GM12878 (cell line): ENCODE measurements around the gene ADAMTS13. TPM values are rescaled to one million over a fixed set of nuclear protein-coding genes. Genes with fewer than 3 reads are reported as not detected.
A peak's percentile ranks its signal among the peaks of the same experiment; 100 is the strongest.

Experiments used
- BACH1 ChIP-seq: fragments of 450-650 bp; IDR thresholded peaks from 2 replicates; pipeline ENCODE4 v1.6.1; 2017; ENCODE audit warnings: mild to moderate bottlenecking, borderline replicate concordance
- BMI1 ChIP-seq: fragments of 450-650 bp; IDR thresholded peaks from 2 replicates; pipeline ENCODE4 v1.6.1; 2016; ENCODE audit warnings: mild to moderate bottlenecking, moderate library complexity, borderline replicate concordance
- BRCA1 ChIP-seq: IDR thresholded peaks from 2 replicates; pipeline ENCODE4 v1.6.1; 2011; ENCODE audit warnings: low read depth, low read length, improper control_type of control experiment
- CHD2 ChIP-seq: IDR thresholded peaks from 2 replicates; pipeline ENCODE4 v1.6.1; 2011; ENCODE audit warnings: low read depth, low read length, improper control_type of control experiment, borderline replicate concordance
- CREM ChIP-seq: IDR thresholded peaks from 2 replicates; pipeline ENCODE4 v1.6.1; 2014; ENCODE audit warnings: antibody characterized with exemption, low read depth
- DPF2 ChIP-seq: fragments of 450-650 bp; IDR thresholded peaks from 2 replicates; pipeline ENCODE4 v1.6.1; 2017; ENCODE audit warnings: mild to moderate bottlenecking
- IKZF2 ChIP-seq, 2 experiments: fragments of 450-650 bp; IDR thresholded peaks; 2 replicates each; pipeline ENCODE4 v1.6.1; 2017; ENCODE audit warnings: mild to moderate bottlenecking in 2 of 2, moderate library complexity in 2 of 2
- MEF2A ChIP-seq: IDR thresholded peaks from 2 replicates; pipeline ENCODE4 v1.6.1; 2011; ENCODE audit warnings: low read depth, mild to moderate bottlenecking, low read length, moderate library complexity; ENCODE audit not compliant: insufficient read depth
- MEF2B ChIP-seq: fragments of 450-650 bp; IDR thresholded peaks from 2 replicates; pipeline ENCODE4 v1.6.1; 2018; ENCODE audit warnings: mild to moderate bottlenecking, moderate library complexity; ENCODE audit not compliant: partially characterized antibody, poor library complexity, severe bottlenecking
- MTA3 ChIP-seq: IDR thresholded peaks from 2 replicates; pipeline ENCODE4 v1.6.1; 2012; ENCODE audit warnings: low read length, inconsistent platforms, borderline replicate concordance
- MYC ChIP-seq: IDR thresholded peaks from 2 replicates; pipeline ENCODE4 v1.6.1; 2011; ENCODE audit warnings: mild to moderate bottlenecking, low read length, moderate library complexity, inconsistent platforms; ENCODE audit not compliant: insufficient read depth, insufficient replicate concordance, insufficient read length, severe bottlenecking
- NBN ChIP-seq: fragments of 450-650 bp; IDR thresholded peaks from 2 replicates; pipeline ENCODE4 v1.6.1; 2016
- NFYB ChIP-seq: IDR thresholded peaks from 2 replicates; pipeline ENCODE4 v1.6.1; 2011; ENCODE audit warnings: low read depth, mild to moderate bottlenecking, low read length, improper control_type of control experiment, moderate library complexity; ENCODE audit not compliant: insufficient read depth
- NR2C2 ChIP-seq: IDR thresholded peaks from 2 replicates; pipeline ENCODE4 v1.6.1; 2011; ENCODE audit warnings: borderline replicate concordance, low read depth; ENCODE audit not compliant: control insufficient read depth, insufficient read length
- NR2F1 ChIP-seq: fragments of 450-650 bp; conservative IDR thresholded peaks from 2 replicates; pipeline ENCODE4 v1.6.1; 2017; ENCODE audit warnings: mild to moderate bottlenecking
- SIX5 ChIP-seq: IDR thresholded peaks from 2 replicates; pipeline ENCODE4 v1.6.1; 2011; ENCODE audit warnings: mild to moderate bottlenecking, low read depth, low read length, moderate library complexity; ENCODE audit not compliant: severe bottlenecking
- SMAD5 ChIP-seq: IDR thresholded peaks from 2 replicates; pipeline ENCODE4 v1.6.1; 2016; ENCODE audit warnings: antibody characterized with exemption, low read depth
- SMARCA5 ChIP-seq: fragments of 450-650 bp; IDR thresholded peaks from 2 replicates; pipeline ENCODE4 v1.6.1; 2017; ENCODE audit warnings: mild to moderate bottlenecking
- SREBF2 ChIP-seq: IDR thresholded peaks from 2 replicates; pipeline ENCODE4 v1.6.1; 2012; ENCODE audit warnings: mild to moderate bottlenecking, low read length
- STAT3 ChIP-seq: IDR thresholded peaks from 2 replicates; pipeline ENCODE4 v1.6.1; 2011; ENCODE audit warnings: low read depth, low read length, improper control_type of control experiment
- ZBED1 ChIP-seq: IDR thresholded peaks from 2 replicates; pipeline ENCODE4 v1.6.1; 2016; ENCODE audit warnings: borderline replicate concordance
- ZNF217 ChIP-seq: fragments of 450-650 bp; IDR thresholded peaks from 2 replicates; pipeline ENCODE4 v1.6.1; 2017; ENCODE audit warnings: antibody characterized with exemption, mild to moderate bottlenecking
- ZNF24 ChIP-seq: fragments of 450-650 bp; IDR thresholded peaks from 2 replicates; pipeline ENCODE4 v1.6.1; 2017; ENCODE audit warnings: antibody characterized with exemption, mild to moderate bottlenecking
- ZSCAN29 ChIP-seq: fragments of 450-650 bp; IDR thresholded peaks from 2 replicates; pipeline ENCODE4 v1.6.1; 2017; ENCODE audit warnings: mild to moderate bottlenecking, moderate library complexity
- polyA plus RNA-seq, 11 experiments: library from polyadenylated mRNA; depleted of rRNA in 4 of 11; unstranded in 6 of 11; stranded (reverse) in 5 of 11; fragments of >200 nt; fragmentation: Nextera tagmentation in 4 of 11; fragmentation: Illumina TruSeq in 1 of 11; extraction: Ambion mirVana in 4 of 11; extraction: Trizol in 1 of 11; gene quantifications; 1 replicate in 1 of 11; 2 replicates in 10 of 11; pipeline versions ENCODE4 v1.2.1 to v1.2.3, GENCODE V29; 2011 to 2016; ENCODE audit warnings: inconsistent platforms in 2 of 11, missing spikeins in 2 of 11, low read depth in 1 of 11
- total RNA-seq, 4 experiments: library from RNA; depleted of rRNA in 3 of 4; stranded (reverse); fragments of >200 nt in 3 of 4; fragmentation: Illumina TruSeq in 1 of 4; extraction: Trizol in 1 of 4; gene quantifications; 2 replicates each; pipeline versions ENCODE4 v1.2.1 to v1.2.3, GENCODE V29; 2013 to 2021
- TF ChIP-seq, protein P1 (sequence below): fragments of 450-650 bp; IDR thresholded peaks from 2 replicates; pipeline ENCODE4 v1.6.1; 2016; ENCODE audit warnings: mild to moderate bottlenecking
- TF ChIP-seq, protein P2 (sequence below): IDR thresholded peaks from 2 replicates; pipeline ENCODE4 v1.6.1; 2011; ENCODE audit warnings: borderline replicate concordance, low read depth, mild to moderate bottlenecking, moderate library complexity, mixed read lengths, low read length; ENCODE audit not compliant: insufficient read depth; ENCODE audit errors: extremely low read length
- TF ChIP-seq, protein P3 (sequence below): IDR thresholded peaks from 2 replicates; pipeline ENCODE4 v1.6.1; 2012; ENCODE audit warnings: mild to moderate bottlenecking, low read depth, low read length

ADAMTS13 gene
- total and polyA plus RNA-seq, 10 of the 15 experiments (the other 5 are each of a cell fraction or from before 2014, with no cell fraction given) = 0.08 to 2.4 (median 0.28) TPM

DNA sequence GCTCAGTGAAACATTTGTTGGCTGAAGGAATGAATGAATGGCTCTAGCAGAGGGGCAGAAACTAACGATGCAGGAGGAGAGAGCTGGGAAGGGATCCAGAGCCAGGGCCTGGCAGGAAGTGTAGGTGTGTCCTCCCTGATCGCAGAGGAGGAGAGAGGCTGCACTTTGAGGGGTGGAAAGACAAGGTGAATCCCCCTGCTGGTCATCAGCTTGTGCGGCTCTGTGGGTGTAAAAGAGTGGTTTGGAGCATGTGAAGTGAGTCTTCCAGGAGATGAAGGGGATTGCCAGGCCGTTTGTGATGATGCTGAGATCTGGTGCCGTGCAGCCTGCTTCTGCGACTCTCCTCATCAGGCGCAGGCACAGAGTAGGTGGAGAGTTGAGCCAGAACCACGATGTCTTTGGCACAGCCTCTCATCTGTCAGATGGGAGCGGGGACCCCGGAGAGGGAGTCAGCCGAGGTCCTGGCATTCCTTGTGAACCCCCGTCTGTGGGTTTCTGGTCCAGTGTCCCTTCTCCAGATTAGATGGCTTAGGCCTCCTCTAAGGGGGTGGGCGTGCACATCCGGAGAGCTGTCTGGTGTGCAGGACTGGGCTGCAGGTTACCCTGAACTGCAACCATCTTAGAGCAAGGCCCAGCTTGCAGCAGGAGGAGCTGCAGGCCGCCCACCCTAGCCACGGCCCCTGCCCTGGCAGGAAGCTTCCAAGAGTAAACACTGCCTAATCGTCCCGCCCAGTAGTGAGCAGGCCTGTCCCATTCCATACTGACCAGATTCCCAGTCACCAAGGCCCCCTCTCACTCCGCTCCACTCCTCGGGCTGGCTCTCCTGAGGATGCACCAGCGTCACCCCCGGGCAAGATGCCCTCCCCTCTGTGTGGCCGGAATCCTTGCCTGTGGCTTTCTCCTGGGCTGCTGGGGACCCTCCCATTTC, at the start of gene ADAMTS13 (continued):
- no peak for TF ChIP-seq BACH1
- TF ChIP-seq NBN = peak; percentile 95
- no peak for TF ChIP-seq STAT3
- no peak for TF ChIP-seq ZNF217
- no peak for TF ChIP-seq SMAD5
- TF ChIP-seq, protein P1, sequence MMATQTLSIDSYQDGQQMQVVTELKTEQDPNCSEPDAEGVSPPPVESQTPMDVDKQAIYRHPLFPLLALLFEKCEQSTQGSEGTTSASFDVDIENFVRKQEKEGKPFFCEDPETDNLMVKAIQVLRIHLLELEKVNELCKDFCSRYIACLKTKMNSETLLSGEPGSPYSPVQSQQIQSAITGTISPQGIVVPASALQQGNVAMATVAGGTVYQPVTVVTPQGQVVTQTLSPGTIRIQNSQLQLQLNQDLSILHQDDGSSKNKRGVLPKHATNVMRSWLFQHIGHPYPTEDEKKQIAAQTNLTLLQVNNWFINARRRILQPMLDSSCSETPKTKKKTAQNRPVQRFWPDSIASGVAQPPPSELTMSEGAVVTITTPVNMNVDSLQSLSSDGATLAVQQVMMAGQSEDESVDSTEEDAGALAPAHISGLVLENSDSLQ = peak; percentile 53; the same call in 1 of the 2 replicates
- TF ChIP-seq MEF2B = no peak
- TF ChIP-seq DPF2 = no peak; the same call in 1 of the 2 replicates
- no peak for TF ChIP-seq MEF2A
- TF ChIP-seq SREBF2 = no peak
- no peak for TF ChIP-seq ZSCAN29
- peak; percentile 78 for TF ChIP-seq ZNF24
- TF ChIP-seq MTA3 = no peak
- TF ChIP-seq SMARCA5 = peak; percentile 41; the same call in 1 of the 2 replicates
- TF ChIP-seq NR2C2 = no peak
- no peak for TF ChIP-seq MYC
- 0 out of 2 replicates have a peak, but pooled peaks have one; percentile 9 for TF ChIP-seq NR2F1
- no peak for TF ChIP-seq BMI1
- TF ChIP-seq, protein P2, sequence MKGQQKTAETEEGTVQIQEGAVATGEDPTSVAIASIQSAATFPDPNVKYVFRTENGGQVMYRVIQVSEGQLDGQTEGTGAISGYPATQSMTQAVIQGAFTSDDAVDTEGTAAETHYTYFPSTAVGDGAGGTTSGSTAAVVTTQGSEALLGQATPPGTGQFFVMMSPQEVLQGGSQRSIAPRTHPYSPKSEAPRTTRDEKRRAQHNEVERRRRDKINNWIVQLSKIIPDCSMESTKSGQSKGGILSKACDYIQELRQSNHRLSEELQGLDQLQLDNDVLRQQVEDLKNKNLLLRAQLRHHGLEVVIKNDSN = no peak
- no peak for TF ChIP-seq BRCA1
- peak; percentile 75 to 87; a peak in 2 of 4 replicates for TF ChIP-seq IKZF2 (IDR thresholded peaks at IDR 0.05)
- no peak for TF ChIP-seq SIX5
- TF ChIP-seq NFYB = no peak
- TF ChIP-seq CREM = peak; percentile 73; the same call in 1 of the 2 replicates
- no peak for TF ChIP-seq ZBED1
- TF ChIP-seq, protein P3, sequence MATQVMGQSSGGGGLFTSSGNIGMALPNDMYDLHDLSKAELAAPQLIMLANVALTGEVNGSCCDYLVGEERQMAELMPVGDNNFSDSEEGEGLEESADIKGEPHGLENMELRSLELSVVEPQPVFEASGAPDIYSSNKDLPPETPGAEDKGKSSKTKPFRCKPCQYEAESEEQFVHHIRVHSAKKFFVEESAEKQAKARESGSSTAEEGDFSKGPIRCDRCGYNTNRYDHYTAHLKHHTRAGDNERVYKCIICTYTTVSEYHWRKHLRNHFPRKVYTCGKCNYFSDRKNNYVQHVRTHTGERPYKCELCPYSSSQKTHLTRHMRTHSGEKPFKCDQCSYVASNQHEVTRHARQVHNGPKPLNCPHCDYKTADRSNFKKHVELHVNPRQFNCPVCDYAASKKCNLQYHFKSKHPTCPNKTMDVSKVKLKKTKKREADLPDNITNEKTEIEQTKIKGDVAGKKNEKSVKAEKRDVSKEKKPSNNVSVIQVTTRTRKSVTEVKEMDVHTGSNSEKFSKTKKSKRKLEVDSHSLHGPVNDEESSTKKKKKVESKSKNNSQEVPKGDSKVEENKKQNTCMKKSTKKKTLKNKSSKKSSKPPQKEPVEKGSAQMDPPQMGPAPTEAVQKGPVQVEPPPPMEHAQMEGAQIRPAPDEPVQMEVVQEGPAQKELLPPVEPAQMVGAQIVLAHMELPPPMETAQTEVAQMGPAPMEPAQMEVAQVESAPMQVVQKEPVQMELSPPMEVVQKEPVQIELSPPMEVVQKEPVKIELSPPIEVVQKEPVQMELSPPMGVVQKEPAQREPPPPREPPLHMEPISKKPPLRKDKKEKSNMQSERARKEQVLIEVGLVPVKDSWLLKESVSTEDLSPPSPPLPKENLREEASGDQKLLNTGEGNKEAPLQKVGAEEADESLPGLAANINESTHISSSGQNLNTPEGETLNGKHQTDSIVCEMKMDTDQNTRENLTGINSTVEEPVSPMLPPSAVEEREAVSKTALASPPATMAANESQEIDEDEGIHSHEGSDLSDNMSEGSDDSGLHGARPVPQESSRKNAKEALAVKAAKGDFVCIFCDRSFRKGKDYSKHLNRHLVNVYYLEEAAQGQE = no peak
- peak; percentile 38; the same call in 1 of the 2 replicates for TF ChIP-seq CHD2
